Measurements from ENCODE around the gene XRRA1. TPM values are rescaled to one million over a fixed set of nuclear protein-coding genes. Genes with fewer than 3 reads are reported as not detected.

The XRRA1 gene
- total and polyA plus RNA-seq, 2 of the 4 experiments (the other 2 are of a cell fraction), result 5.4 to 6.3 TPM

DNA sequence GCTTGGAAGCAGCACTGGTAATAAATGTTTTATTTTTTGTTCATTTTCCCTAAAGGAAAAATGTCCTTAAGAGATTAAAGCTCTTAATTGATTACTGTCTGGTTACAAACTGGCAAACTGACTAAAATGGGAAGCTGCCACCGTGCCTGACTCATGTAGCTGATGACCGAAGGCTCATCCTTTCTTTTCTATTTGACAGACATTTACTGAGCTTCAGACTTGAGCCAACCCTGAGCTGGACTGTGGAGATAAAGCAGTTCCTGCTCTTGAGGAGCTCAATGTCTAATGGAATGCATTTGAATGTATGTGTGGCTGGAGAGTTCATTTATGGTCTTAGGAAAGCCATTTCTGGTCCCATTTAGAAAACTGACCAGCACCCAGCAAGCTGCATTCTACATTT, 108.9 kb downstream of the XRRA1 start:
- no peaks in the 10 kb centered on the region for H3K9me3 ChIP-seq (ENCODE audit: control insufficient read depth, insufficient read depth, low read length)
- ChIA-PET CTCF (no interaction called here), POLR2A (ENCODE audit: unreplicated experiment) (no interaction called here)
- no peak overlapping the region for H2BK15ac ChIP-seq (ENCODE audit: low read depth, low read length)
- DNase-seq (no peak), ATAC-seq (ENCODE audit: low read depth) (no peak)
- no peaks in the 10 kb centered on the region for H3K27me3 ChIP-seq (ENCODE audit: control insufficient read depth, insufficient read depth, low read length)
- H4K5ac ChIP-seq (ENCODE audit: low read depth, low read length), result no peak overlapping the region
- H3K56ac ChIP-seq (ENCODE audit: extremely low read depth, insufficient read depth, low read length), result no peak overlapping the region
- peaks cover 11% of the 10 kb centered on the region for H3K9me1 ChIP-seq (ENCODE audit: insufficient read depth, low read length)
- no peak overlapping the region for H3K14ac ChIP-seq (replicated peaks; ENCODE audit: low read depth, low read length)
- dilution Hi-C loops (cut with HindIII; ENCODE audit: low sequenced_read_pairs, unreplicated experiment), result no loop called here
- H3K36me3 ChIP-seq (ENCODE audit: control insufficient read depth, insufficient read depth, low read length), result peaks cover 54% of the 10 kb centered on the region
- H2BK5ac ChIP-seq (ENCODE audit: low read depth, low read length, poor library complexity, severe bottlenecking), result no peak overlapping the region
- no peak overlapping the region for H4K8ac ChIP-seq (ENCODE audit: low read depth in 2 of 2, low read length in 2 of 2)
- in situ Hi-C loops (cut with MboI; ENCODE audit: low sequenced_read_pairs), result no loop called here
- no peak overlapping the region for H3K4me3 ChIP-seq (ENCODE audit: insufficient read depth, low read depth, low read length)
- no CpG with 5 or more reads among the region's 2 CpGs for WGBS, 2 experiments (ENCODE audit: extremely low coverage in 2 of 2, insufficient read length in 1 of 2)
- no TSS peak for BruUV-seq (replicated peaks)
- no peak overlapping the region for H3K9ac ChIP-seq (ENCODE audit: low read depth, low read length)
- TF ChIP-seq RCOR1 (IDR thresholded peaks at IDR 0.05; ENCODE audit: insufficient replicate concordance, low read length), result no peak
- no peak for TF ChIP-seq FOS (IDR thresholded peaks at IDR 0.05; ENCODE audit: low read depth, low read length)
- TF ChIP-seq, protein P1, sequence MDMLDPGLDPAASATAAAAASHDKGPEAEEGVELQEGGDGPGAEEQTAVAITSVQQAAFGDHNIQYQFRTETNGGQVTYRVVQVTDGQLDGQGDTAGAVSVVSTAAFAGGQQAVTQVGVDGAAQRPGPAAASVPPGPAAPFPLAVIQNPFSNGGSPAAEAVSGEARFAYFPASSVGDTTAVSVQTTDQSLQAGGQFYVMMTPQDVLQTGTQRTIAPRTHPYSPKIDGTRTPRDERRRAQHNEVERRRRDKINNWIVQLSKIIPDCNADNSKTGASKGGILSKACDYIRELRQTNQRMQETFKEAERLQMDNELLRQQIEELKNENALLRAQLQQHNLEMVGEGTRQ (IDR thresholded peaks at IDR 0.05; ENCODE audit: low read depth, low read length), result no peak
- TF ChIP-seq, protein P2, sequence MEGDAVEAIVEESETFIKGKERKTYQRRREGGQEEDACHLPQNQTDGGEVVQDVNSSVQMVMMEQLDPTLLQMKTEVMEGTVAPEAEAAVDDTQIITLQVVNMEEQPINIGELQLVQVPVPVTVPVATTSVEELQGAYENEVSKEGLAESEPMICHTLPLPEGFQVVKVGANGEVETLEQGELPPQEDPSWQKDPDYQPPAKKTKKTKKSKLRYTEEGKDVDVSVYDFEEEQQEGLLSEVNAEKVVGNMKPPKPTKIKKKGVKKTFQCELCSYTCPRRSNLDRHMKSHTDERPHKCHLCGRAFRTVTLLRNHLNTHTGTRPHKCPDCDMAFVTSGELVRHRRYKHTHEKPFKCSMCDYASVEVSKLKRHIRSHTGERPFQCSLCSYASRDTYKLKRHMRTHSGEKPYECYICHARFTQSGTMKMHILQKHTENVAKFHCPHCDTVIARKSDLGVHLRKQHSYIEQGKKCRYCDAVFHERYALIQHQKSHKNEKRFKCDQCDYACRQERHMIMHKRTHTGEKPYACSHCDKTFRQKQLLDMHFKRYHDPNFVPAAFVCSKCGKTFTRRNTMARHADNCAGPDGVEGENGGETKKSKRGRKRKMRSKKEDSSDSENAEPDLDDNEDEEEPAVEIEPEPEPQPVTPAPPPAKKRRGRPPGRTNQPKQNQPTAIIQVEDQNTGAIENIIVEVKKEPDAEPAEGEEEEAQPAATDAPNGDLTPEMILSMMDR (conservative IDR thresholded peaks at IDR 0.05; ENCODE audit: low read depth, low read length), result no peak
- TF ChIP-seq RAD21 (IDR thresholded peaks at IDR 0.05; ENCODE audit: low read length), result no peak
- no peak for TF ChIP-seq POLR2A (IDR thresholded peaks at IDR 0.05; ENCODE audit: low read depth, low read length)
- no peak for TF ChIP-seq MAFK (IDR thresholded peaks at IDR 0.05; ENCODE audit: low read depth, low read length)
- TF ChIP-seq, protein P3, sequence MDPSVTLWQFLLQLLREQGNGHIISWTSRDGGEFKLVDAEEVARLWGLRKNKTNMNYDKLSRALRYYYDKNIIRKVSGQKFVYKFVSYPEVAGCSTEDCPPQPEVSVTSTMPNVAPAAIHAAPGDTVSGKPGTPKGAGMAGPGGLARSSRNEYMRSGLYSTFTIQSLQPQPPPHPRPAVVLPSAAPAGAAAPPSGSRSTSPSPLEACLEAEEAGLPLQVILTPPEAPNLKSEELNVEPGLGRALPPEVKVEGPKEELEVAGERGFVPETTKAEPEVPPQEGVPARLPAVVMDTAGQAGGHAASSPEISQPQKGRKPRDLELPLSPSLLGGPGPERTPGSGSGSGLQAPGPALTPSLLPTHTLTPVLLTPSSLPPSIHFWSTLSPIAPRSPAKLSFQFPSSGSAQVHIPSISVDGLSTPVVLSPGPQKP (IDR thresholded peaks at IDR 0.05; ENCODE audit: borderline replicate concordance, low read depth, low read length), result no peak
- no peak for TF ChIP-seq MAZ (IDR thresholded peaks at IDR 0.05; ENCODE audit: borderline replicate concordance, low read depth, low read length)
- no peak for TF ChIP-seq MXI1 (IDR thresholded peaks at IDR 0.05; ENCODE audit: borderline replicate concordance, low read depth, low read length)
- TF ChIP-seq CHD1 (IDR thresholded peaks at IDR 0.05; ENCODE audit: low read depth, low read length), result no peak
- H2BK120ac ChIP-seq (ENCODE audit: low read depth, low read length), result no peak overlapping the region
- H3K4me1 ChIP-seq (ENCODE audit: control insufficient read depth, insufficient read depth, low read length), result peaks cover 2% of the 10 kb centered on the region; the same call in 1 of the 2 replicates
- intact Hi-C loops (cut with micrococcal nuclease), result no loop called here
- no peak overlapping the region for H4K91ac ChIP-seq (ENCODE audit: insufficient read depth, low read depth, low read length)
- no peak overlapping the region for H3K27ac ChIP-seq (ENCODE audit: insufficient read depth, low read length)
- no peaks in the 10 kb centered on the region; the same call in 1 of the 2 replicates for H4K20me1 ChIP-seq (ENCODE audit: insufficient read depth, low read length)
- no peak overlapping the region for H2AFZ ChIP-seq (replicated peaks; ENCODE audit: low read length, poor library complexity)
- no peak overlapping the region for H3K23ac ChIP-seq (ENCODE audit: low read depth, low read length)
- no peak overlapping the region for H3K4me2 ChIP-seq (ENCODE audit: low read depth, low read length)
- H3K18ac ChIP-seq (ENCODE audit: low read depth, low read length), result no peak overlapping the region
- H2AK5ac ChIP-seq (ENCODE audit: low read depth, low read length), result no peak overlapping the region
- H3K79me1 ChIP-seq (ENCODE audit: low read depth in 1 of 2, low read length in 2 of 2), result peaks cover 14 to 38% of the 10 kb centered on the region in 2 experiments
- H2AK9ac ChIP-seq (replicated peaks; ENCODE audit: low read depth, low read length, poor library complexity), result no peak overlapping the region
- no peak overlapping the region for H2BK20ac ChIP-seq (ENCODE audit: low read depth, low read length)
- no peak overlapping the region for H3K4ac ChIP-seq (ENCODE audit: low read depth, low read length)
